HG03575 (cell line): Measurements from ENCODE around the gene TRIO.
A peak's percentile ranks its signal among the peaks of the same experiment; 100 is the strongest.

ENCODE experiments used
- ATAC-seq: cut with Tn5 transposase; IDR thresholded peaks from one replicate; pipeline ENCODE4 v1.9.1; 2021; ENCODE audit not compliant: unreplicated experiment, insufficient number of reproducible peaks, low FRiP score; ENCODE audit errors: extremely low read depth

Gene TRIO

GRCh38 chr5:14267991-14268708 lies 125.0 kb downstream of the TRIO start:
- ATAC-seq, result no peak

GRCh38 chr5:14268738-14269137 lies 125.6 kb downstream of the TRIO start:
- no peak for ATAC-seq

- ATAC-seq, result no peak
Measured at GRCh38 chr5:14269395-14269794, 126.3 kb downstream of the TRIO start.

GRCh38 chr5:14270209-14270702 lies 127.1 kb downstream of the TRIO start:
- ATAC-seq, result no peak

- no peak for ATAC-seq
Measured at GRCh38 chr5:14272548-14273205, 129.5 kb downstream of the TRIO start.

GRCh38 chr5:14273207-14273767 lies 130.1 kb downstream of the TRIO start:
- no peak for ATAC-seq

- ATAC-seq, result no peak
Measured at GRCh38 chr5:14276380-14276779, 133.2 kb downstream of the TRIO start.

GRCh38 chr5:14277385-14278320 lies 134.5 kb downstream of the TRIO start:
- peak; percentile 37 for ATAC-seq

- no peak for ATAC-seq
Measured at GRCh38 chr5:14280294-14280854, 137.2 kb downstream of the TRIO start.

GRCh38 chr5:14281746-14282181 lies 138.6 kb downstream of the TRIO start:
- no peak for ATAC-seq

GRCh38 chr5:14283139-14283538 lies 140.0 kb downstream of the TRIO start:
- ATAC-seq, result no peak

- ATAC-seq, result no peak
Measured at GRCh38 chr5:14284392-14285148, 141.4 kb downstream of the TRIO start.

- no peak for ATAC-seq
Measured at GRCh38 chr5:14286007-14286406, 142.9 kb downstream of the TRIO start.

GRCh38 chr5:14286574-14287421 lies 143.7 kb downstream of the TRIO start:
- peak; percentile 69 for ATAC-seq

GRCh38 chr5:14292766-14293658 lies 149.9 kb downstream of the TRIO start:
- ATAC-seq, result no peak

- no peak for ATAC-seq
Measured at GRCh38 chr5:14295610-14296009, 152.5 kb downstream of the TRIO start.
